Fibroblast of lung (primary cell): Measurements from ENCODE around the gene RAPGEF2.

Experiments used
- CTCF ChIP-seq, 2 donors: IDR thresholded peaks in 1 of 2; conservative IDR thresholded peaks in 1 of 2; 1 replicate in 1 of 2; 2 replicates in 1 of 2; pipeline ENCODE4 v1.5.1; 2011 to 2012; ENCODE audit warnings: low read length in 2 of 2, control low read depth in 1 of 2, inconsistent platforms in 1 of 2, low read depth in 1 of 2, mild to moderate bottlenecking in 1 of 2
- EZH2 ChIP-seq: IDR thresholded peaks from 2 replicates; pipeline ENCODE4 v1.5.1; 2012; ENCODE audit warnings: low read length, control low read depth, mild to moderate bottlenecking; ENCODE audit errors: missing control alignments

DNA sequence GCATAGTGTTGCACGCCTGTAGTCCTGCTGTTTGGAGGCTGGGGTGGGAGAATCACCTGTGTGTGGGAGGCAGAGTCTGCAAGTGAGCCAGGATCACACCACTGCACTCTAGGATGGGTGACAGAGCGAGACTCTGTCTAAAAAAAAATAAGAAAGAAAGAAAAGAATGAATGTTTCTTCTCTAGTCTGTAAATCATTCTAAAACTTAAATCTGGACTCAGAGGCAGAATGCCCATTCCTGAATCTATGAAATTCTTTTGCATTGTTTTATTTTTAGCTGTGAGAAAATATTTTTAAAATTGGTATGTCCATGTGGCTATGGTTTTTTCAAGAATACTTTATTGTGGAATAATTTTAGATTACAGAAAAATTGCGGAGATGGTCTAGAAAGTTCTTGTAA is 49.3 kb downstream of the RAPGEF2 start:
- TF ChIP-seq CTCF (conservative IDR thresholded peaks at IDR 0.05 in 1 of 2, IDR thresholded peaks at IDR 0.05 in 1 of 2; ENCODE audit: low read depth in 1 of 2, low read length in 2 of 2) (no peak), EZH2 (no peak)
